ENCODE results near the gene PPP1R2.

Gene PPP1R2

DNA sequence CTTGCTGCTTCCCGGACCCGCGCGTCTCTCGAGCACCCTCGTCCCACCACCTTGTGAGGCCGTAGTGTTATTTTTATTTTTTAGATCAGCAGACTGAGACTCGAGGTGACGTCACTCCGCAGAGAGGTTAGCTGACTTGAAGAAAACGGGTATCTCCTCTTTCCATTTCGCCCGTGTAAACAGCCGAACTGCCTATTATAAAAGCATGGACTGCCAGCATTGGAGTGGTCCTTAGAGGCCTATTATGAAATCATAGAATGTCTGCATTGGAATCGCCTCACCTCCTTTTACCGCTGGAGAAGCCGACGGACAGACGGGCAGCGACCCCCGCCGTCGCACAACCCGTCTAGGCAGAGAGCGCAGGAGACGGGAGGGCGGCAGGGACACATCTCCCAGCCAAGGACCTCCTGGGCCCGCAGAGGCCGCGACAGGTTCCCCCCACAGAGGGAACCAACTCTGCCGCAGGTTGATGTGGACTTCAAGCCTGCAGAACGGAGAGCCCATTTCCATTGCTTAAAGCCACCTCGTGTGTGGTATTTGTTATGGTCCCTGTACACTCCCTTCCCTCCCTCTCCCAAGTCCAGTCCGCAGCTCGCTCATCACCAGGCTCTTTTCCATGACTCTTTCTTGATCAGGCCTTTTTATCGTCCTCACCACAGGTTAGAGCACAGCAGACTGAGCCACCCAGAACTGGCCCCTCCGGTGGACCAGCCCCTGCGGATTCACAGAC, 540 bp upstream of the PPP1R2 start:
- POLR2A ChIA-PET, result interaction anchor here (0.6 to 1.6 kb wide), 5 partner anchors 9 to 40 kb away, joined by 4 to 10 read pairs (median 5); partner anchors contain the start of gene APOD
- CTCF ChIA-PET, result interaction anchor here (0.6 to 0.7 kb wide), 2 partner anchors 272 to 655 kb away, joined by 3 to 4 read pairs; partner anchors contain the start of gene XXYLT1
- TF ChIP-seq BHLHE40 (IDR thresholded peaks at IDR 0.05; ENCODE audit: borderline replicate concordance), result no peak
- TF ChIP-seq NFRKB (IDR thresholded peaks at IDR 0.05), result no peak
- TF ChIP-seq ZNF384 (IDR thresholded peaks at IDR 0.05), result no peak
- no peak for TF ChIP-seq FOXM1 (IDR thresholded peaks at IDR 0.05; ENCODE audit: borderline replicate concordance)
- TF ChIP-seq LEF1 (IDR thresholded peaks at IDR 0.05; ENCODE audit: borderline replicate concordance), result no peak
- TF ChIP-seq SP1 (IDR thresholded peaks at IDR 0.05), result no peak
- TF ChIP-seq L3MBTL2 (conservative IDR thresholded peaks at IDR 0.05), result no peak
- TF ChIP-seq FOXK2 (IDR thresholded peaks at IDR 0.05), result no peak
- TF ChIP-seq ELF4 (IDR thresholded peaks at IDR 0.05), result no peak
- no peak for TF ChIP-seq HDGF (IDR thresholded peaks at IDR 0.05; ENCODE audit: borderline replicate concordance)
- no peak for TF ChIP-seq SUZ12 (IDR thresholded peaks at IDR 0.05)
- no peak for TF ChIP-seq TARDBP (IDR thresholded peaks at IDR 0.05)
- TF ChIP-seq PKNOX1 (IDR thresholded peaks at IDR 0.05), result no peak
- no peak for TF ChIP-seq FOXA1 (IDR thresholded peaks at IDR 0.05)
- no peak for TF ChIP-seq CTBP1 (IDR thresholded peaks at IDR 0.05; ENCODE audit: borderline replicate concordance)
- no peak for TF ChIP-seq ARNT (IDR thresholded peaks at IDR 0.05)
- DNase-seq (ENCODE audit: extremely low spot score), result no peak

DNA sequence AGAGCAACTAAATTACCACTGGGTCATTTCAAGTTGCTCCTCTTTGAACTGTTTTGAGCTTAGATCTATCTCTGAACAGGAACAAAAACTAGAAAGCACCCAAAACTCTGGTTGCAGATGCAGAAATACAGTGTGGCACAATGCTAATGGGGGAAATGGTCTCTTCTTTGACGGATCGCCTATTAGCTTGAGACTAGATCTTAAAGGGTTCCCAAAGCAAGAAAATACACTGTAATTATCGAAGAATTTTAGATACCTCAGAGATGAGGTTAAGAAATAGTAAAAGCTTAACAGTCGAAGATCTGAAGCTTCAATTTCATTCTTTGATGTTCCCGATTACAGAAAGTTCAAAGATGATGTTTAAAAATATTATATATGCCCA, 818 bp downstream of the PPP1R2 start:
- CTCF ChIA-PET, result no interaction called here
- DNase-seq (ENCODE audit: extremely low spot score), result no peak
- TF ChIP-seq FOXK2 (IDR thresholded peaks at IDR 0.05) (no peak), L3MBTL2 (conservative IDR thresholded peaks at IDR 0.05) (no peak), ZNF384 (IDR thresholded peaks at IDR 0.05) (no peak), BHLHE40 (IDR thresholded peaks at IDR 0.05; ENCODE audit: borderline replicate concordance) (no peak), SP1 (IDR thresholded peaks at IDR 0.05) (no peak), TARDBP (IDR thresholded peaks at IDR 0.05) (no peak), SUZ12 (IDR thresholded peaks at IDR 0.05) (no peak), FOXM1 (IDR thresholded peaks at IDR 0.05; ENCODE audit: borderline replicate concordance) (no peak), NFRKB (IDR thresholded peaks at IDR 0.05) (no peak), ELF4 (IDR thresholded peaks at IDR 0.05) (no peak)
- POLR2A ChIA-PET, result interaction anchor here (0.9 to 1.6 kb wide), 4 partner anchors 9 to 101 kb away, joined by 4 to 10 read pairs (median 5); no protein-coding TSS in a partner anchor

GRCh38 chr3:195540511-195540910, 2.6 kb downstream of the PPP1R2 start:
- ChIA-PET POLR2A (no interaction called here), CTCF (no interaction called here)
- no peak for DNase-seq (ENCODE audit: extremely low spot score)
- no peak for TF ChIP-seq TARDBP (IDR thresholded peaks at IDR 0.05)
- TF ChIP-seq BHLHE40 (IDR thresholded peaks at IDR 0.05; ENCODE audit: borderline replicate concordance), result no peak
- no peak for TF ChIP-seq FOXM1 (IDR thresholded peaks at IDR 0.05; ENCODE audit: borderline replicate concordance)
- TF ChIP-seq SUZ12 (IDR thresholded peaks at IDR 0.05), result no peak
- no peak for TF ChIP-seq ZNF384 (IDR thresholded peaks at IDR 0.05)
- TF ChIP-seq ELF4 (IDR thresholded peaks at IDR 0.05), result no peak
- TF ChIP-seq ARNT (IDR thresholded peaks at IDR 0.05), result no peak
- TF ChIP-seq SP1 (IDR thresholded peaks at IDR 0.05), result no peak
- no peak for TF ChIP-seq L3MBTL2 (conservative IDR thresholded peaks at IDR 0.05)
- TF ChIP-seq FOXA1 (IDR thresholded peaks at IDR 0.05), result no peak
- TF ChIP-seq CTBP1 (IDR thresholded peaks at IDR 0.05; ENCODE audit: borderline replicate concordance), result no peak
- TF ChIP-seq PKNOX1 (IDR thresholded peaks at IDR 0.05), result no peak
- no peak for TF ChIP-seq HDGF (IDR thresholded peaks at IDR 0.05; ENCODE audit: borderline replicate concordance)

- no peak for DNase-seq (ENCODE audit: extremely low spot score)
- ChIA-PET CTCF (interaction anchor here (1.5 kb wide), 1 partner anchor 269 kb away, joined by 4 read pairs; the partner anchor contains the start of gene XXYLT1), POLR2A (no interaction called here)
- TF ChIP-seq SP1 (IDR thresholded peaks at IDR 0.05) (no peak), FOXA1 (IDR thresholded peaks at IDR 0.05) (no peak), SUZ12 (IDR thresholded peaks at IDR 0.05) (no peak), HDGF (IDR thresholded peaks at IDR 0.05; ENCODE audit: borderline replicate concordance) (no peak), FOXM1 (IDR thresholded peaks at IDR 0.05; ENCODE audit: borderline replicate concordance) (no peak), L3MBTL2 (conservative IDR thresholded peaks at IDR 0.05) (no peak), NFRKB (IDR thresholded peaks at IDR 0.05) (no peak), BHLHE40 (IDR thresholded peaks at IDR 0.05; ENCODE audit: borderline replicate concordance) (no peak), ZNF384 (IDR thresholded peaks at IDR 0.05) (no peak), TARDBP (IDR thresholded peaks at IDR 0.05) (no peak), CTBP1 (IDR thresholded peaks at IDR 0.05; ENCODE audit: borderline replicate concordance) (no peak), PKNOX1 (IDR thresholded peaks at IDR 0.05) (no peak)
Observed at GRCh38 chr3:195540027-195540426, 3.1 kb downstream of the PPP1R2 start.

DNA sequence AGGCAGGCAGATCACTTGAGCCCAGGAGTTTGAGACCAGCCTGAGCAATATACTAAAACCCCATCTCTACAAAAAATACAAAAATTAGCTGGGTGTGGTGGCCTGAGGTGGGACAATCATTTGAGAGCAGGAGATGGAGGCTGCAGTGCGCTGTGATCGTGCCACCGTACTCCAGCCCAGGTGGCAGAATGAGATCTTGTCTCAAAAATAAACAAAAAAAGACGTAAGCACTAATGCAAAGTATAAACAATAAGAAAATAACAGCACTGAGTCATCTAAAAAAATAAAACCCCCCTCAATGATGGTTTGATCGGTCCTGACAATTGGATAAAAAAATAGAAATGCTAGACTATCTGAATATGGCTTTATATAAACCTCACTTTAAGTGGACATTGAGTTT, 3.6 kb downstream of the PPP1R2 start:
- TF ChIP-seq PKNOX1 (IDR thresholded peaks at IDR 0.05), result no peak
- no peak for TF ChIP-seq SUZ12 (IDR thresholded peaks at IDR 0.05)
- TF ChIP-seq LEF1 (IDR thresholded peaks at IDR 0.05; ENCODE audit: borderline replicate concordance), result no peak
- TF ChIP-seq ELF4 (IDR thresholded peaks at IDR 0.05), result no peak
- no peak for TF ChIP-seq SP1 (IDR thresholded peaks at IDR 0.05)
- no peak for DNase-seq (ENCODE audit: extremely low spot score)
- ChIA-PET POLR2A (no interaction called here), CTCF (interaction anchor here (1.5 kb wide), 1 partner anchor 268 kb away, joined by 4 read pairs; the partner anchor contains the start of gene XXYLT1)

All from HEK293T (cell line).